ENCODE measurements around the gene RPGRIP1L.

The RPGRIP1L gene

GRCh38 chr16:53643474-53643873 is 60.2 kb downstream of the RPGRIP1L start:
- no peak for DNase-seq

- no peak for DNase-seq
These were observed 61.6 kb downstream of the RPGRIP1L start for GRCh38 chr16:53642094-53642493.

- no peak for DNase-seq
These were observed 66.7 kb downstream of the RPGRIP1L start for GRCh38 chr16:53636978-53637377.

- no peak for DNase-seq
These were observed 71.1 kb downstream of the RPGRIP1L start for GRCh38 chr16:53632526-53632925.

GRCh38 chr16:53631236-53632025 is 72.2 kb downstream of the RPGRIP1L start:
- DNase-seq: no peak

GRCh38 chr16:53629607-53630312 is 73.9 kb downstream of the RPGRIP1L start:
- DNase-seq: no peak

GRCh38 chr16:53629151-53629550 is 74.5 kb downstream of the RPGRIP1L start:
- DNase-seq: no peak

GRCh38 chr16:53626811-53627210 is 76.8 kb downstream of the RPGRIP1L start:
- no peak for DNase-seq

GRCh38 chr16:53626161-53626560 is 77.5 kb downstream of the RPGRIP1L start:
- no peak for DNase-seq

GRCh38 chr16:53625221-53625620 is 78.4 kb downstream of the RPGRIP1L start:
- DNase-seq: no peak

GRCh38 chr16:53622315-53622714 is 81.3 kb downstream of the RPGRIP1L start:
- no peak for DNase-seq

GRCh38 chr16:53620476-53620875 is 83.2 kb downstream of the RPGRIP1L start:
- DNase-seq: no peak

- DNase-seq: no peak
These were observed 84.4 kb downstream of the RPGRIP1L start for GRCh38 chr16:53619235-53619634.

GRCh38 chr16:53614346-53614745 is 89.3 kb downstream of the RPGRIP1L start:
- no peak for DNase-seq

- no peak for DNase-seq
These were observed 91.7 kb downstream of the RPGRIP1L start for GRCh38 chr16:53612003-53612402.

- DNase-seq: no peak
These were observed 92.4 kb downstream of the RPGRIP1L start for GRCh38 chr16:53611179-53611696.

- DNase-seq: no peak
These were observed 94.1 kb downstream of the RPGRIP1L start for GRCh38 chr16:53609536-53609935.

- no peak for DNase-seq
These were observed 95.6 kb downstream of the RPGRIP1L start for GRCh38 chr16:53608094-53608493.

GRCh38 chr16:53605831-53606400 is 97.7 kb downstream of the RPGRIP1L start:
- no peak for DNase-seq

- DNase-seq: no peak
These were observed 98.3 kb downstream of the RPGRIP1L start for GRCh38 chr16:53605356-53605755.

- DNase-seq: no peak
These were observed 101.7 kb downstream of the RPGRIP1L start for GRCh38 chr16:53601961-53602360.

GRCh38 chr16:53600616-53601015 is 103.0 kb downstream of the RPGRIP1L start:
- DNase-seq: no peak

- DNase-seq: no peak
These were observed 103.5 kb downstream of the RPGRIP1L start for GRCh38 chr16:53600126-53600525.

GRCh38 chr16:53599548-53599947 is 104.1 kb downstream of the RPGRIP1L start:
- DNase-seq: no peak
